GM12878 (cell line): ENCODE results near the gene NEGR1. TPM values are rescaled to one million over a fixed set of nuclear protein-coding genes. Genes with fewer than 3 reads are reported as not detected.

ENCODE experiments used
- ATAC-seq: fragments of 200-7000 bp; cut with Tn5 transposase; 3 replicates; pipeline ENCODE4 v1.9.1; 2020; ENCODE audit warnings: mild to moderate bottlenecking, moderate library complexity
- BruUV-seq: library from RNA; stranded (reverse); fragments of 400-500 nt; replicated peaks from 2 replicates; lab custom pipeline; 2021; lab: Mats Ljungman, UMichigan
- CTCF ChIA-PET: fragments of 300-600 bp; sonication (Branson Sonifier 250); formaldehyde crosslinking; extraction: SDS; loops from one replicate; lab custom pipeline; 2021; ENCODE audit warnings: inconsistent platforms; lab: Yijun Ruan, JAX
- POLR2A ChIA-PET: fragments of 350-600 bp; formaldehyde crosslinking; extraction: SDS; loops from one replicate; lab custom pipeline; 2021; ENCODE audit warnings: inconsistent platforms; lab: Charles Lee
- RAD21 ChIA-PET: fragments of 300-600 bp; sonication (Branson Sonifier 250); formaldehyde crosslinking; loops from one replicate; lab custom pipeline; 2023; ENCODE audit warnings: antibody characterized with exemption; ENCODE audit not compliant: unreplicated experiment; lab: Charles Lee
- SMC1A ChIA-PET: fragments of 300-600 bp; sonication (Branson Sonifier 250); formaldehyde crosslinking; loops from one replicate; lab custom pipeline; 2023; ENCODE audit not compliant: unreplicated experiment, uncharacterized antibody; lab: Charles Lee
- DNase-seq: peaks from one replicate; pipeline ENCODE4 v3.0.0-alpha.2; 2011; ENCODE audit warnings: low read depth, low spot score
- FAIRE-seq: peaks from 3 replicates; lab custom pipeline; 2011; peaks lifted over from hg19 to GRCh38; lab: Jason Lieb, UNC
- H2AFZ ChIP-seq: 2 replicates; pipeline ENCODE4 v1.6.0; 2011; ENCODE audit warnings: low read depth, low read length, control low read depth; ENCODE audit not compliant: control insufficient read depth
- H3K27ac ChIP-seq: 2 replicates; pipeline ENCODE4 v1.5.1; 2011; ENCODE audit warnings: control low read depth; ENCODE audit not compliant: control insufficient read depth, insufficient read depth
- H3K27me3 ChIP-seq, 2 experiments: replicated peaks in 1 of 2; 2 replicates each; pipeline versions ENCODE4 v1.6.0 to v1.6.1; 2011; ENCODE audit warnings: low read length in 1 of 2; ENCODE audit not compliant: control insufficient read depth in 2 of 2, insufficient read depth in 2 of 2
- H3K36me3 ChIP-seq, 2 experiments: 2 replicates each; pipeline ENCODE4 v1.5.1; 2011; ENCODE audit warnings: low read length in 1 of 2; ENCODE audit not compliant: control insufficient read depth in 2 of 2, insufficient read depth in 2 of 2
- H3K4me1 ChIP-seq: 2 replicates; pipeline ENCODE4 v1.6.1; 2011; ENCODE audit warnings: mild to moderate bottlenecking, low read length, moderate library complexity, mixed read lengths; ENCODE audit not compliant: control insufficient read depth, insufficient read depth
- H3K4me2 ChIP-seq: 2 replicates; pipeline ENCODE4 v1.6.0; 2011; ENCODE audit warnings: control low read depth; ENCODE audit not compliant: control insufficient read depth, insufficient read depth
- H3K4me3 ChIP-seq: fragments of 200-600 bp; sonication (generic); 2 replicates; pipeline ENCODE4 v1.5.1; 2016
- H3K79me2 ChIP-seq: 2 replicates; pipeline ENCODE4 v1.6.0; 2011; ENCODE audit warnings: low read length; ENCODE audit not compliant: control insufficient read depth, insufficient read depth
- H3K9ac ChIP-seq: 2 replicates; pipeline ENCODE4 v1.8.0; 2011; ENCODE audit warnings: low read length, control low read depth, mixed read lengths; ENCODE audit not compliant: control insufficient read depth, insufficient read depth
- H3K9me3 ChIP-seq: replicated peaks from 3 replicates; pipeline ENCODE4 v1.5.1; 2011; ENCODE audit warnings: mild to moderate bottlenecking, low read length; ENCODE audit not compliant: control insufficient read depth, insufficient read depth
- H4K20me1 ChIP-seq: 2 replicates; pipeline ENCODE4 v1.6.0; 2011; ENCODE audit not compliant: control insufficient read depth, insufficient read depth
- CTCF ChIP-seq, 3 experiments: IDR thresholded peaks in 2 of 3; conservative IDR thresholded peaks in 1 of 3; 2 replicates each; pipeline ENCODE4 v1.5.1; 2011; ENCODE audit warnings: low read depth in 3 of 3, low read length in 3 of 3, mild to moderate bottlenecking in 3 of 3, control low read depth in 2 of 3, moderate library complexity in 2 of 3, inconsistent platforms in 1 of 3, mixed read lengths in 1 of 3; ENCODE audit not compliant: control insufficient read depth in 2 of 3, insufficient read depth in 1 of 3; ENCODE audit errors: extremely low read depth in 1 of 3
- E2F8 ChIP-seq: fragments of 450-650 bp; IDR thresholded peaks from 2 replicates; pipeline ENCODE4 v1.6.1; 2018; ENCODE audit warnings: mild to moderate bottlenecking, low read depth, moderate library complexity; ENCODE audit not compliant: partially characterized antibody
- EGR1 ChIP-seq, 2 experiments: IDR thresholded peaks; 1 replicate in 1 of 2; 2 replicates in 1 of 2; pipeline ENCODE4 v1.6.1; 2011 to 2012; ENCODE audit warnings: low read depth in 2 of 2, low read length in 2 of 2, borderline replicate concordance in 1 of 2, mild to moderate bottlenecking in 1 of 2, moderate library complexity in 1 of 2
- GATAD2B ChIP-seq: fragments of 450-650 bp; conservative IDR thresholded peaks from 2 replicates; pipeline ENCODE4 v1.6.1; 2017; ENCODE audit warnings: low read depth, mild to moderate bottlenecking, moderate library complexity
- HSF1 ChIP-seq: fragments of 150-350 bp; IDR thresholded peaks from 2 replicates; pipeline ENCODE4 v1.6.1; 2014; ENCODE audit warnings: mild to moderate bottlenecking, low read depth, low read length
- KLF5 ChIP-seq: fragments of 450-650 bp; IDR thresholded peaks from 2 replicates; pipeline ENCODE4 v1.6.1; 2014; ENCODE audit warnings: mild to moderate bottlenecking; ENCODE audit not compliant: partially characterized antibody
- MLLT1 ChIP-seq: fragments of 450-650 bp; IDR thresholded peaks from 2 replicates; pipeline ENCODE4 v1.6.1; 2016; ENCODE audit warnings: mild to moderate bottlenecking
- PAX8 ChIP-seq: fragments of 450-650 bp; IDR thresholded peaks from 2 replicates; pipeline ENCODE4 v1.6.1; 2017; ENCODE audit warnings: mild to moderate bottlenecking, moderate library complexity
- PBX3 ChIP-seq: IDR thresholded peaks from 2 replicates; pipeline ENCODE4 v1.6.1; 2011; ENCODE audit warnings: mild to moderate bottlenecking, low read depth, low read length, moderate library complexity; ENCODE audit not compliant: insufficient replicate concordance
- ZNF24 ChIP-seq: fragments of 450-650 bp; IDR thresholded peaks from 2 replicates; pipeline ENCODE4 v1.6.1; 2017; ENCODE audit warnings: antibody characterized with exemption, mild to moderate bottlenecking
- WGBS: methylation state at CpG from one replicate; pipeline ENCODE4 v1.1.6; 2016; ENCODE audit warnings: low lambda C conversion rate; ENCODE audit not compliant: insufficient replicate concordance, insufficient coverage; ENCODE audit errors: missing lambda C conversion rate; 5-methylcytosine and 5-hydroxymethylcytosine counted together
- in situ Hi-C: fragments of 300-500 bp; cut with MboI; formaldehyde crosslinking; loops from 9 replicates; pipeline ENCODE4 v1.14.3; 2018; ENCODE audit warnings: mixed read lengths
- intact Hi-C: fragments of 100-400 bp; cut with micrococcal nuclease; formaldehyde crosslinking; loops from one replicate; pipeline ENCODE4 v1.14.2; 2022; ENCODE audit not compliant: unreplicated experiment
- polyA plus RNA-seq, 11 experiments: library from polyadenylated mRNA; depleted of rRNA in 4 of 11; unstranded in 6 of 11; stranded (reverse) in 5 of 11; fragments of >200 nt; fragmentation: Nextera tagmentation in 4 of 11; fragmentation: Illumina TruSeq in 1 of 11; extraction: Ambion mirVana in 4 of 11; extraction: Trizol in 1 of 11; gene quantifications; 1 replicate in 1 of 11; 2 replicates in 10 of 11; pipeline versions ENCODE4 v1.2.1 to v1.2.3, GENCODE V29; 2011 to 2016; ENCODE audit warnings: inconsistent platforms in 2 of 11, missing spikeins in 2 of 11, low read depth in 1 of 11
- total RNA-seq, 4 experiments: library from RNA; depleted of rRNA in 3 of 4; stranded (reverse); fragments of >200 nt in 3 of 4; fragmentation: Illumina TruSeq in 1 of 4; extraction: Trizol in 1 of 4; gene quantifications; 2 replicates each; pipeline versions ENCODE4 v1.2.1 to v1.2.3, GENCODE V29; 2013 to 2021

Gene NEGR1
- total and polyA plus RNA-seq, 10 of the 15 experiments (the other 5 are each of a cell fraction or from before 2014, with no cell fraction given) = under 0.01 to 0.03 (median 0.01) TPM; not detected in 7

- ChIA-PET SMC1A (no interaction called here), POLR2A (no interaction called here), CTCF (interaction anchor here (1.3 kb wide), 1 partner anchor 10 kb away, joined by 3 read pairs; no protein-coding TSS in a partner anchor), RAD21 (no interaction called here)
- H3K27ac ChIP-seq = no peak overlapping the region
- H3K27me3 ChIP-seq = no peaks in the 10 kb centered on the region
- 19% methylated on average over 7 of the region's 7 CpGs for WGBS
- in situ Hi-C loops (no loop called here), intact Hi-C loops (no loop called here)
- no peak overlapping the region for H2AFZ ChIP-seq
- no peaks in the 10 kb centered on the region for H3K36me3 ChIP-seq
- H3K4me3 ChIP-seq = no peak overlapping the region
- no peaks in the 10 kb centered on the region for H3K9me3 ChIP-seq
- no peaks in the 10 kb centered on the region for H3K79me2 ChIP-seq
- H4K20me1 ChIP-seq = no peaks in the 10 kb centered on the region
- TF ChIP-seq PAX8 = no peak
- no peak for TF ChIP-seq ZNF24
- no peak for TF ChIP-seq CTCF (IDR thresholded peaks at IDR 0.05 in 2 of 3, conservative IDR thresholded peaks at IDR 0.05 in 1 of 3; ENCODE audit: control insufficient read depth in 2 of 3, extremely low read depth in 1 of 3, insufficient read depth in 1 of 3, low read depth in 3 of 3, low read length in 3 of 3)
- no peak for TF ChIP-seq E2F8
- TF ChIP-seq HSF1 = no peak
- TF ChIP-seq PBX3 = no peak
- TF ChIP-seq MLLT1 = no peak
- no peak for TF ChIP-seq EGR1 (IDR thresholded peaks at IDR 0.05; ENCODE audit: borderline replicate concordance in 1 of 2, low read depth in 2 of 2, low read length in 2 of 2)
- TF ChIP-seq GATAD2B = no peak
- TF ChIP-seq KLF5 = no peak
- DNase-seq (no peak), FAIRE-seq (no peak), ATAC-seq (no peak)
- H3K4me2 ChIP-seq = no peak overlapping the region
- no TSS peak for BruUV-seq
- no peaks in the 10 kb centered on the region for H3K4me1 ChIP-seq
- no peak overlapping the region for H3K9ac ChIP-seq
Measured at GRCh38 chr1:71548398-71548890, 733.9 kb downstream of the NEGR1 start.
